ENCODE results near the gene REEP1.
"Not testable (repeated sequence)": the region's sequence is repeated elsewhere in the genome, so short reads cannot be mapped to it uniquely, and the experiment has no call there.

The REEP1 gene

GRCh38 chr2:86283411-86284030 lies 53.9 kb downstream of the REEP1 start:
- no peak for DNase-seq (ENCODE audit: low read depth)

- DNase-seq (ENCODE audit: low read depth), result no peak
Measured at GRCh38 chr2:86281066-86281700, 56.2 kb downstream of the REEP1 start.

DNA sequence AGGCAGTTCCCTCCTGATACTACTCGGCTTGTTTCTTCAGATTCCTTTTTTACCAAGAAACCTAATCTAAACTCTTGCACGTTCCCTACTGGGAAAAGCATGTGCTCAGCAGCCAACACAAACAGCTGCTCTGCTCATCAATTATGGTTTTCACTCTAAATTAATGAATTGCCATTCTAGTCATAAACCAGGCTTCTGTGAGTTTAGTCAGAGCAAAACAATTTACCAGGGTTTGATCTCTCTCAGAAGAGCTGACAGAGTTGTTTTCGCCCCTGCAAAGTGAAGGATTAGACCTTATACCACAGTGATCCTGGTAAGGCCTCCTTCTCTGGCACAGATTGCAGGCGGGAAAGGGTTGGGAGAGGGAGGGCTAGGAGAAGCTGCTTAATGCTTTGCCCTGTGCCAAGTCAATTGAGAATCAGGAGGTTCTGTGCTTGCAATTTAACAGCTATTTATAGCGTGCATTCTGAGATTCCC lies 57.2 kb downstream of the REEP1 start:
- no peak for DNase-seq (ENCODE audit: low read depth)

DNA sequence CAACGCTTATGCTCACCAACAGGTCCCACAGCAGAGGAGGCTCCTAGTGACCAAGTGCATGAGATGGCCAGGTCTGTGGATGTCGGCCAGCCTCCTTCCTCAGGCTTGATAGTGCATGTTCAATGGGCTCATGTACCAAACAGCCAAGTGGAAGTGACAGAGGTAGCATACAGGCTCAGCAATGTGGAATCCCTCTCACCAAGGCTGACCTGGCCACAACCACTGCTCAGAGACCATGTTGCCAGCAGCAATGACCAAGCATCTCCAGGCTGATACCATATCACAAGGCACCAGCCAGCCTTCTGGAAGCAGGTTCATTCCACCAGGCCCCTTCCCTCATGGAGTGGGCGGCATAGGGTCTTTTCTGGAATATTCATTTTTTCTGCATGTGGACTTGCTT lies 61.5 kb downstream of the REEP1 start:
- DNase-seq (ENCODE audit: low read depth), result no peak

- no peak for DNase-seq (ENCODE audit: low read depth)
Measured at GRCh38 chr2:86275384-86275799, 62.0 kb downstream of the REEP1 start.

DNA sequence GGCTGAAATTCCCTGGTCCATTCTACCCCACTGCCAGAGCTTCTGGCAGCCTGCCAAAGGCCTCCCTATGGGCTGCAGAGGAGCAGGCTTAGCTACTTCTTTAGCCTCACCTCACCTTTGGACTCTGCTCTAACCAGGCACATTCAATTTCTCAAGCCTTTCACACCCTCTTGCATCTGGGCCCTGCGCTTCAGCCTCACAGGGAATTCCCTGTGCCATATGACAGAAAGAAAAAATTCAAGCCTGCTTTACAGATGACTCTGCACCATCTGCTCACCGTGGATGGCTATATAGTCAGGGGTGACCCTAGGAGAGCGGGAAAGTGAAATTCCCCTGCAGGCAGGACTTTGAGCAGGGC lies 62.5 kb downstream of the REEP1 start:
- DNase-seq (ENCODE audit: low read depth), result no peak

- no peak for DNase-seq (ENCODE audit: low read depth)
Measured at GRCh38 chr2:86274265-86274917, 63.0 kb downstream of the REEP1 start.

DNA sequence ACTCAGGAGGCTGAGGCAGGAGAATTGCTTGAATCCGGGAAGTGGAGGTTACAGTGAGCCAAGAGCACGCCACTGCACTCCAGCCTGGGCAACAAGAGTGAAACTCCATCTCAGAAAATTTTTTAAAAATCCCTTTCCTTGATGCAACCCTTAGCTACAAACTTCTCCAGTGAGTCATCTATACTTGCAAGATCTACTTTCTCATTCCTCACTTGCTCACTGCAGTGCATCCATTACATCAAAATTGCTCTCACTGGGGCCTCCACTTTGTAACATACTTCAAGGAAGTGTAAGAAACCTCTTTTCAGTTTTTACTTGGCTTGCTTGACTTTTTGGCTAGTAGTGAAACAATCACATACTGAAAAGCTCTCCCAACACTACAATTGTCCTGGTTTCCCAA lies 65.3 kb downstream of the REEP1 start:
- no peak for DNase-seq (ENCODE audit: low read depth)

DNA sequence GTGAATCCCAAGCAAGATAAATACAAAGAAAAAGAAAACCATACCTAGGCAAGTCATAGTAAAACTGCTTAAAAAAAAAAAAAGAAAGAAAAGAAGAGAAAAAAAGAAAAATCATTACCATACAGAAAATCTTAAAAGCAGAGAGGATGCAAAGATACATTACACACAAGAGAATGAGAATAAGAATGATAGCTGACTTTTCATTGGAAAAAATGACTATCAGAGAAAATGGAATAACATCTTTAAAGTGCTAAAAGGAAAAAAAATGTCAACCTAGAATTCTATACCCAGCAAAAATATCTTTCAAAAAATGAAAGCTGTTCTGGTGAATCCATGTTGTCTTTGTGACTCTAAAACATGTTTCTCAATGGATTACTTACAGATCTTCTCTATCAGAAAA lies 66.2 kb downstream of the REEP1 start:
- no peak for DNase-seq (ENCODE audit: low read depth)

- no peak for DNase-seq (ENCODE audit: low read depth)
Measured at GRCh38 chr2:86263956-86264355, 73.5 kb downstream of the REEP1 start.

- DNase-seq (ENCODE audit: low read depth), result no peak
Measured at GRCh38 chr2:86260978-86261377, 76.4 kb downstream of the REEP1 start.

- no peak for DNase-seq (ENCODE audit: low read depth)
Measured at GRCh38 chr2:86258106-86258505, 79.3 kb downstream of the REEP1 start.

DNA sequence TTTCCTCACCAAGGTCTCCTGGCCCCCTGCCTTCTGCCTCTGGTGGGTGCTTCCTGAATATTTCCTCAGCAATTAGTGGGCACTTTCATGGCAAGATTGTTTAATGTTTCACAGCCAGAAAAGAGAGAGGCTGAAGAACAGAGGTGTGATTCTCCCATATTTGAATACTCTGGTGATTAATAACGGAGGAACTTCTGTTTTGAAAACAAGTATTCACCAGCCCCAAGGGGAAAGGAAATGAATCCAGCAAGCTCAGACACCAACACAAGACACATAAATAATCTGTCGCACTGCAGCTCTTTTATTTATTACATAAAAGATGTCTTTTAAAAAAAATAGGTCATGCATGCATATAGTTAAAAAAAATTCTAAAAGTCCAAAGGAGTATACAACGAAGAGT lies 80.4 kb downstream of the REEP1 start:
- no peak for DNase-seq (ENCODE audit: low read depth)

- no peak for DNase-seq (ENCODE audit: low read depth)
Measured at GRCh38 chr2:86256300-86256699, 81.1 kb downstream of the REEP1 start.

DNA sequence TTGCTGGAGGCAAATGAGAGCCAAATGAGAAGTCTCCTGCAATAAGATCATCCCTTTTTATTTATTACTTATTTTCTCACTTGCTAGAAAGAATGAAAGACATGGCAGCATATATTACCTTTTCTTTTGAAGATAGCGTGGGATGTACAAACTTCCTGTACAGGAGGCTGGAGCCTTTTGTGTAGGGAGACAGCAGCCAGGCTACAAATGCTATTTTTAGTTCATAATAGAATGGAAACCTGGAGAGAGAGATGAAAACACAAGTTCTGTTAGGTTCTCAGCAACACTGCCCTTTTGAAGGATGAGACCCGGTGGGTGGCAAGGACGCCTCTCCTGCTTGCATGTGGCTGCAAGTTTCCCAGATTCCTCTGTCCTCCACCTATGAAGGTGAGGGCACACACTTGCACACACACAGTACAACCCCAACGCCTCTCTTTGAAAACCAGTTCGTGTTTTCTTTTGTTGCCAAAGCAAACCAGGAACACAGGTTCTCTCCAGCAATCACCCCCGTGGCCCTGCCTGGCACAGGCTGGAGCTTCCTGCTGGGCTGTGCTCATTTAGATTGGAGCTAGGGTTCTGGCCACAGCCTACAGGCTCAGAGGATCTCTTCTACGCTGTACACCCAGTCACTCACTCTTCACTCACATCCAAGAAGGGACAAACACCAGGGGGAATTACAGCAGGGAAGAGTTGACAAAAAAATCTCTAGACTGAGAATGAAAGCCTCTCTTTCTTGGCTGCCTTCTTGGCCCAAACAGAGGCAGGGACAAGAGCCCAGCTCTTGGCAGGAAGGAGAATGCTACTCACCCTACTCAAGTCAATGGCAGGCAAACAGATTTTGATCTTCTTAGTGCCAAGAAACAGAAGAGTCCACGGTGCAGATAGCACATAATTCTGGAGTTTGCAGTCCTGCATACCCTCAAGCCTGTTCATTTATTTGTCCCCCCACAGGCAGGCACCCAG lies 82.6 kb downstream of the REEP1 start:
- DNase-seq (ENCODE audit: low read depth), result no peak

GRCh38 chr2:86253424-86253823 lies 84.0 kb downstream of the REEP1 start:
- DNase-seq (ENCODE audit: low read depth), result no peak

- DNase-seq (ENCODE audit: low read depth), result no peak
Measured at GRCh38 chr2:86251840-86252266, 85.6 kb downstream of the REEP1 start.

- no peak for DNase-seq (ENCODE audit: low read depth)
Measured at GRCh38 chr2:86249579-86250391, 87.6 kb downstream of the REEP1 start.

DNA sequence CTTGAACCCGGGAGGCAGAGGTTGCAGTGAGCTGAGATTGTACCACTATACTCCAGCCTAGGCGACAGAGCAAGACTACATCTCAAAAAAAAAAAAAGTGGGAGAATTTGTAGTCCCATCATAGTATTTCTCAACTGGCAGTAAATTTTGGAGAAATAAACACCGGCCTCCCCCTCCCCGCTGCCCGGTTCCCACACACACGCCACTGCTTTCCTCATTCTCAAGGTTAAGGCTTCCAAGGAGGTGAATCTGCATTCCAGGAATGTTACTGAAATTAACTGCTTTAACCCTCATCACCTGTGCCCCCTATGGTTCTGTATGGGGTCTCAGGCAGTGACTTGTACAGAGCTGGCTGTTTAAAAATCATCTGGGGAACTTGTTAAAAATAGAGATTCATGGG lies 88.2 kb downstream of the REEP1 start:
- DNase-seq (ENCODE audit: low read depth), result no peak

GRCh38 chr2:86245222-86245621 lies 92.2 kb downstream of the REEP1 start:
- not testable (repeated sequence) for DNase-seq (ENCODE audit: low read depth)

- not testable (repeated sequence) for DNase-seq (ENCODE audit: low read depth)
Measured at GRCh38 chr2:86244781-86245180, 92.6 kb downstream of the REEP1 start.

Data from stimulated activated CD8-positive, alpha-beta memory T cell treated with anti-CD3 and anti-CD28 coated beads, Interleukin-15, amount 100 ng/mL, for 1 hour (primary cell).